OCI-LY1 (cell line): Measurements from ENCODE around the gene CARMIL1.

Experiments used
- H2AFZ ChIP-seq: fragments of 200-600 bp; sonication (generic), shearing (Covaris generic); 2 replicates; pipeline ENCODE4 v1.6.0; 2014; ENCODE audit warnings: antibody characterized with exemption, mild to moderate bottlenecking, low read length
- H3F3A ChIP-seq: fragments of 200-600 bp; sonication (generic), shearing (Covaris generic); 2 replicates; pipeline ENCODE4 v1.6.0; 2014; ENCODE audit warnings: mild to moderate bottlenecking, antibody characterized with exemption, low read length, moderate library complexity; ENCODE audit not compliant: insufficient read depth
- H3K27ac ChIP-seq: fragments of 200-600 bp; sonication (generic); 2 replicates; pipeline ENCODE4 v1.5.1; 2014; ENCODE audit warnings: low read length, mixed run types, mild to moderate bottlenecking, low read depth; ENCODE audit not compliant: poor library complexity, severe bottlenecking
- H3K27me3 ChIP-seq: fragments of 200-600 bp; sonication (generic); 2 replicates; pipeline ENCODE4 v1.6.0; 2014; ENCODE audit warnings: antibody characterized with exemption, mild to moderate bottlenecking, low read length, moderate library complexity; ENCODE audit not compliant: insufficient read depth
- H3K36me3 ChIP-seq: fragments of 200-600 bp; sonication (generic); 2 replicates; pipeline ENCODE4 v1.6.1; 2014; ENCODE audit warnings: mild to moderate bottlenecking, antibody characterized with exemption, low read length, moderate library complexity, mixed read lengths; ENCODE audit not compliant: insufficient read depth
- H3K4me1 ChIP-seq: fragments of 200-600 bp; sonication (generic); 2 replicates; pipeline ENCODE4 v1.5.1; 2014; ENCODE audit warnings: mild to moderate bottlenecking, low read length, moderate library complexity; ENCODE audit not compliant: insufficient read depth, severe bottlenecking
- H3K4me2 ChIP-seq: fragments of 200-600 bp; sonication (generic), shearing (Covaris generic); 2 replicates; pipeline ENCODE4 v1.6.1; 2014; ENCODE audit warnings: low read length
- H3K4me3 ChIP-seq: fragments of 200-600 bp; sonication (generic); 2 replicates; pipeline ENCODE4 v1.5.1; 2014; ENCODE audit warnings: low read length, low read depth, mild to moderate bottlenecking, mixed read lengths; ENCODE audit not compliant: poor library complexity, severe bottlenecking
- H3K79me2 ChIP-seq: fragments of 200-600 bp; shearing (Covaris generic); 2 replicates; pipeline ENCODE4 v1.6.1; 2016; ENCODE audit warnings: mixed run types, low read length, mixed read lengths; ENCODE audit not compliant: insufficient read depth
- H3K9ac ChIP-seq: fragments of 200-600 bp; sonication (generic), shearing (Covaris generic); 2 replicates; pipeline ENCODE4 v1.6.1; 2014; ENCODE audit warnings: mild to moderate bottlenecking, low read length, mixed read lengths
- H3K9me2 ChIP-seq: fragments of 200-600 bp; sonication (generic), shearing (Covaris generic); 2 replicates; pipeline ENCODE4 v1.6.1; 2014; ENCODE audit warnings: low read depth, mild to moderate bottlenecking, low read length, mixed read lengths
- H3K9me3 ChIP-seq: fragments of 200-600 bp; shearing (Covaris generic); 2 replicates; pipeline ENCODE4 v1.6.1; 2014; ENCODE audit warnings: low read length, mixed read lengths
- H4K20me1 ChIP-seq: fragments of 200-600 bp; sonication (generic), shearing (Covaris generic); 2 replicates; pipeline ENCODE4 v1.6.0; 2016; ENCODE audit warnings: mild to moderate bottlenecking, low read length; ENCODE audit not compliant: insufficient read depth
- CTCF ChIP-seq: fragments of 200-600 bp; sonication (generic), shearing (Covaris generic); IDR thresholded peaks from 2 replicates; pipeline ENCODE4 v1.5.1; 2017; ENCODE audit warnings: mild to moderate bottlenecking, antibody characterized with exemption, low read length, moderate library complexity, mixed read lengths
- EZH2 ChIP-seq: fragments of 200-600 bp; sonication (generic), shearing (Covaris generic); IDR thresholded peaks from 2 replicates; pipeline ENCODE4 v1.8.0; 2017; ENCODE audit warnings: borderline replicate concordance, mixed run types, mild to moderate bottlenecking, antibody characterized with exemption, low read length, moderate library complexity, mixed read lengths

CARMIL1 gene

GRCh38 chr6:25233226-25233625 is 45.9 kb upstream of the CARMIL1 start:
- no peak overlapping the region for H3K4me3 ChIP-seq
- H3K27me3 ChIP-seq, result no peaks in the 10 kb centered on the region; the same call in 1 of the 2 replicates
- TF ChIP-seq CTCF, result no peak
- TF ChIP-seq EZH2, result no peak
- no peak overlapping the region for H3K4me2 ChIP-seq
- no peaks in the 10 kb centered on the region for H3K36me3 ChIP-seq
- H3K9me2 ChIP-seq, result no peaks in the 10 kb centered on the region
- no peaks in the 10 kb centered on the region for H3K9me3 ChIP-seq
- H2AFZ ChIP-seq, result no peak overlapping the region
- no peaks in the 10 kb centered on the region for H3F3A ChIP-seq
- H3K79me2 ChIP-seq, result no peaks in the 10 kb centered on the region
- H3K9ac ChIP-seq, result no peak overlapping the region
- no peaks in the 10 kb centered on the region for H3K4me1 ChIP-seq
- H3K27ac ChIP-seq, result no peak overlapping the region
- H4K20me1 ChIP-seq, result no peaks in the 10 kb centered on the region

GRCh38 chr6:25237579-25237978 is 41.6 kb upstream of the CARMIL1 start:
- H3K79me2 ChIP-seq, result no peaks in the 10 kb centered on the region
- no peak for TF ChIP-seq CTCF
- no peak for TF ChIP-seq EZH2
- no peaks in the 10 kb centered on the region for H3K4me1 ChIP-seq

GRCh38 chr6:25239059-25239458 is 40.1 kb upstream of the CARMIL1 start:
- Histone ChIP-seq H3K79me2 (no peaks in the 10 kb centered on the region), H3K27ac (no peak overlapping the region), H3K36me3 (no peaks in the 10 kb centered on the region), H3K9me3 (no peaks in the 10 kb centered on the region), H3K4me2 (no peak overlapping the region), H2AFZ (no peak overlapping the region), H3K9ac (no peak overlapping the region), H3K9me2 (no peaks in the 10 kb centered on the region), H3K4me1 (no peaks in the 10 kb centered on the region), H3K27me3 (no peaks in the 10 kb centered on the region; the same call in 1 of the 2 replicates), H4K20me1 (no peaks in the 10 kb centered on the region), H3K4me3 (no peak overlapping the region), H3F3A (no peaks in the 10 kb centered on the region)
- TF ChIP-seq CTCF, result no peak
- TF ChIP-seq EZH2, result no peak

More at GRCh38 chr6:25237579-25237978, 41.6 kb upstream of the CARMIL1 start:
- Histone ChIP-seq H3K9ac (no peak overlapping the region), H3K27ac (no peak overlapping the region), H3K4me2 (no peak overlapping the region), H3K4me3 (no peak overlapping the region), H2AFZ (no peak overlapping the region), H3F3A (no peaks in the 10 kb centered on the region), H3K9me3 (no peaks in the 10 kb centered on the region), H3K27me3 (no peaks in the 10 kb centered on the region; the same call in 1 of the 2 replicates), H3K9me2 (no peaks in the 10 kb centered on the region), H3K36me3 (no peaks in the 10 kb centered on the region), H4K20me1 (no peaks in the 10 kb centered on the region)
